GM12891 (cell line): ENCODE results near the gene FLT3LG.

Experiments
- DNase-seq: peaks from one replicate; pipeline ENCODE4 v3.0.0; 2011; ENCODE audit warnings: low spot score; ENCODE audit not compliant: insufficient read length
- FAIRE-seq: peaks from 2 replicates; lab custom pipeline; 2011; peaks lifted over from hg19 to GRCh38; lab: Jason Lieb, UNC
- PAX5 ChIP-seq: IDR thresholded peaks from 2 replicates; pipeline ENCODE4 v1.6.1; 2011; ENCODE audit warnings: low read length, moderate library complexity, mild to moderate bottlenecking; ENCODE audit not compliant: insufficient read depth, severe bottlenecking
- POLR2A ChIP-seq: IDR thresholded peaks from 2 replicates; pipeline ENCODE4 v1.6.1; 2011; ENCODE audit warnings: low read depth, low read length, control low read depth
- POLR2AphosphoS5 ChIP-seq: IDR thresholded peaks from 2 replicates; pipeline ENCODE4 v1.6.1; 2011; ENCODE audit warnings: low read depth, low read length, control low read depth
- POU2F2 ChIP-seq: IDR thresholded peaks from 2 replicates; pipeline ENCODE4 v1.6.1; 2011; ENCODE audit warnings: low read depth, mild to moderate bottlenecking, control low read depth, low read length, moderate library complexity
- SPI1 ChIP-seq: IDR thresholded peaks from 2 replicates; pipeline ENCODE4 v1.6.1; 2011; ENCODE audit warnings: low read depth, low read length, control low read depth
- TAF1 ChIP-seq: IDR thresholded peaks from 2 replicates; pipeline ENCODE4 v1.6.1; 2011; ENCODE audit warnings: low read depth, low read length, control low read depth

The FLT3LG gene

DNA sequence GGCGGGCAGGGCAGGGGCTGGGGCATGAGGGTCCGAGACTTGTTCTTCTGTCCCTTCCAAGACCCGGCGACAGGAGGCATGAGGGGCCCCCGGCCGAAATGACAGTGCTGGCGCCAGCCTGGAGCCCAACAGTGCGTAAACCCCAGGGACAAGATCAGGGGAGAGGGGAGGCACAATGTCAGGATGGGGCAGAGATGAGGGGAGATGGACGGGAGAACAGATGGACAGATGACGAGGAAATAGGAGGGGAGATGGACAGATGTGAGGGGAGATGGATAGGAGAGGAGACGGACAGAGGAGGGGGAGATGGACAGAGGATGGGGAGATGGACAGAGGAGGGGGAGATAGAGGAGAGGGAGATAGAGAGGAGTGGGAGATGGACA lies 518 bp downstream of the FLT3LG start:
- no peak for TF ChIP-seq TAF1
- TF ChIP-seq PAX5, result no peak
- TF ChIP-seq POU2F2, result no peak
- no peak for TF ChIP-seq SPI1
- no peak for TF ChIP-seq POLR2AphosphoS5
- TF ChIP-seq POLR2A, result no peak
- FAIRE-seq (no peak), DNase-seq (no peak)

DNA sequence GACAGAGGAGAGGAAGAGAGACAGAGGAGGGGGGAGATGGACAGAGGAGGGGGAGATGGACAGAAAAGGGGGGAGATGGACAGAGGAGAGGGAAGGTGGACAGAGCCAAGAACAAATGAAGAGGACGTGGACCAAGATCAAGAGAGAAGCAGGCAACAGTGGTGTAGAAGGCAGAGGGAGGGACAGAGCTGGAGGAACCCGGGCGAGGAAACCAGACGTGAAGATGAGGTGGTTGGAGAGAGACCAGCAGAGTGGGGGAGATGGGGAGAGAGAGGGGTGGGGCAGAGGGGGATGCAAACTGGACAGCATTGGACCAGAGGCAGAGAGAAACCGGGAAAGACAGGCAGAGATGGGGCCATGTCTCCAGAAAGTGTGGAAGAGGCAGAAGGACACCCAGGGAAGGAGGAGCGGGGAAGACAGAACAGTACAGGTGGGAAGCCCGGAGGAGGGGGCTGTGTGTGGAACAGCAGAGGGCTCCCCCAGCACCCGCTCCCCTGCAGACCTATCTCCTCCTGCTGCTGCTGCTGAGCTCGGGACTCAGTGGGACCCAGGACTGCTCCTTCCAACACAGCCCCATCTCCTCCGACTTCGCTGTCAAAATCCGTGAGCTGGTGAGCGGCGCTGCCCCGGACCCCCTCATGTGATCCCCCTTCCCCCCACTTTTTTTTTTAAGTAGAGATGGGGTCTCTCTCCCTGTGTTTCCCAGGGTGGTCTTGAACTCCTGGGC lies 1.3 kb downstream of the FLT3LG start:
- TF ChIP-seq POLR2AphosphoS5 (no peak), PAX5 (no peak)
- DNase-seq (no peak), FAIRE-seq (no peak)

DNA sequence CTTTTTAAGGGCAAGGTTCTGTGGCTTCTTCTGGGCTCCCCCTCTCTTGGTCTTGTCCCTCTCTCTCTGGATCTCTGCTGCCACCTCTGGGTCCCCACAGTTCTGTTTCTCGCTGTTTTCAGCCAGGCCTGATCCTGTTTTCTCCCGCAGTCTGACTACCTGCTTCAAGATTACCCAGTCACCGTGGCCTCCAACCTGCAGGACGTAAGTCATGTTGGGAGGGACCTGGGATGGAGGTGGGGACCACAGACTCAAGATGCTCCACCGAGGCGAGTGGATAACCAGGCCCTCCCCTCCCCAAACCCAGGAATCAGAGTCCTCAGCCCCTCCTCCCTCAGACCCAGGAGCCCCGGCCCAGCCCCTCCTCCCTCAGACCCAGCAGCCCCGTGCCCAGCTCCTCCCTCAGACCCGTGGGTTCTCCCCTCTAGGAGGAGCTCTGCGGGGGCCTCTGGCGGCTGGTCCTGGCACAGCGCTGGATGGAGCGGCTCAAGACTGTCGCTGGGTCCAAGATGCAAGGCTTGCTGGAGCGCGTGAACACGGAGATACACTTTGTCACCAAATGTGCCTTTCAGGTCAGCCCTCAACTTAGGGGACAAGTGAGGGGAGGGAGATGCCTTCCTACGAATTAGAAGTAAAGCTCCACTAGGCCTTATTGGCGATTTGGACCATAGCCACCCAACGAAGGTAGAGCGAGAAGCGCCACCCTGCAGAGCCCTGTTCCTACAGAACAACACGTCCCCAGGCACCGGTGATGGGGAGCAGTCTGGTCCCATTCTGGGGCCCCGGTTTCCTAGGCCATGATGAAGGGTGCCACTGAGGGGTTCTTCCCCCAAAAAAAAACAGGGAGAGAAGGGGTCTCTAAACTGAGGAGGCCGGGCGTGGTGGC lies 2.2 kb downstream of the FLT3LG start:
- TF ChIP-seq POLR2A (no peak), TAF1 (no peak), POU2F2 (no peak), POLR2AphosphoS5 (no peak), PAX5 (no peak), SPI1 (no peak)
- FAIRE-seq (no peak), DNase-seq (no peak)

DNA sequence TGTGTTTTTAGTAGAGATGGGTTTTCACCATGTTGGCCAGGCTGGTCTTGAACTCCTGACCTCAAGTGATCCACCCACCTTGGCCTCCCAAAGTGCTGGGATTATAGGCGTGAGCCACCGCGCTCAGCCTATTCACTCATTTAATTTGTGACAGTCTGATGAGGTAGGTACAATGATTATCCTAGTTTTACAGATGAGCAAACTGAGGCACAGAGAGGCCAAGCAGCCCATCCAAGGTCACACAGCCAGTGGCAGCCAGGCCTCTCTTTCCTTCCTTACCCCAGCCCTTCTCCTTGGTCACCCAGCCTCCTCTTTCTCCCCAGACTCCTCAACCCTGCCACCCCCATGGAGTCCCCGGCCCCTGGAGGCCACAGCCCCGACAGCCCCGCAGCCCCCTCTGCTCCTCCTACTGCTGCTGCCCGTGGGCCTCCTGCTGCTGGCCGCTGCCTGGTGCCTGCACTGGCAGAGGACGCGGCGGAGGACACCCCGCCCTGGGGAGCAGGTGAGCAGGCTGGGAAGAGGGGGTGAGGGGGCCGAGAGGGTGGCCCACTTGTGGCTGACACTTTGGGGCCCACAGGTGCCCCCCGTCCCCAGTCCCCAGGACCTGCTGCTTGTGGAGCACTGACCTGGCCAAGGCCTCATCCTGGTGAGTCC lies 6.1 kb downstream of the FLT3LG start:
- FAIRE-seq, result no peak
- no peak for DNase-seq
- no peak for TF ChIP-seq SPI1
- TF ChIP-seq POLR2A, result no peak
- no peak for TF ChIP-seq POLR2AphosphoS5
- no peak for TF ChIP-seq PAX5
- TF ChIP-seq TAF1, result no peak
- TF ChIP-seq POU2F2, result no peak

DNA sequence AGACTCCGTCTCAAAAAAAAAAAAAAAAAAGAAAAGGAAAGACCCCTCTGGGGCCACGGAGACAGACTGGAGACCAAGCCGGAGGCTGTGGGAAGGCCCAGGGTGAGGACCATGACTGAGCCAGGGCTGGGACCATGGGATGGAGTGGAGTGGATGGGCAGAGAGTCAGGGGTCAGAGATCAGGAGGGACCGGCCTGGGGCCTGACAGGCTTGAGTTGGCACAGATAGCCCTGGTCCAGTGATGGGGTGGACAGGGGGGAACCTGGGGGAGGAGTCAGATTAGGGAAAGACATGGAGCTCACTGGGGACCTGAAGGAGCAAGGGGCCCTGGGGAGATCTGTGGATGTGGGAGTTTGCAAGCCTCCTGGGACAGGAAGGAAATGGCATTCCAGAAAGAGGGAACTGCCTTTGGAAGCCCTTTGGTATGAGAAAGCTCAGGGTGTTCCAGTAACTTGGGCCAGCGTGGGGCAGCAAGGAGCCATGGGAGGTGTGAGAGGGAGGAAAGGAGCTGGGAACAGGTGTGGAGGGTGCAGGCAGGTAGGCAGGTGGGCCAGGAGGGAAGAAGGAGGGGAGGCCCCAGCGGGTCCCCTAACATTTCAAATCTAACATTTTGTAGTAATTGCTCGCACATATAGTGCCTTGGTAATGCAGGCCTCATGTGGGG lies 7.1 kb downstream of the FLT3LG start:
- TF ChIP-seq PAX5 (no peak), TAF1 (no peak), POU2F2 (no peak), POLR2AphosphoS5 (no peak), SPI1 (no peak), POLR2A (no peak)
- no peak for DNase-seq
- no peak for FAIRE-seq

DNA sequence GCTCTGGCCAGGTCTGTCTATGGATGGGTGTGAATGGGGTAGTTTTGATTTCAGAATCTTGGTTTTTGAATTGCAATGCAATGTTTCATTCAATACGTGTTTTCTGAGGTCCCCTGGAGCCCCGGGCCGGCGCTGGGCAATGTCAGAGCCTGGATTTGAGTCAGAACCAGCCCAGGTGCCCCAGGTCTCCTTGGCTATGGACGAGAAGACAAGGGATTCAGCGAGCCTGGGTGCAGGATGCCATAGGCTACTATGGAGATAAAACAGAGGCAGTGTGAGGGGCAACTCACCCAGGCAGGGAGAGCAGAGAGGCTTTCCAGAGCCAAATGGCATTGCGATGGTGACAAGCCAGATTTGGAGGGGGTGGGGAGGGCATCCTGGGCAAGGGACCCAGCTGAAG lies 12.2 kb downstream of the FLT3LG start:
- FAIRE-seq (no peak), DNase-seq (no peak)
- TF ChIP-seq POLR2A (no peak), TAF1 (no peak), SPI1 (no peak), PAX5 (no peak), POLR2AphosphoS5 (no peak), POU2F2 (no peak)

DNA sequence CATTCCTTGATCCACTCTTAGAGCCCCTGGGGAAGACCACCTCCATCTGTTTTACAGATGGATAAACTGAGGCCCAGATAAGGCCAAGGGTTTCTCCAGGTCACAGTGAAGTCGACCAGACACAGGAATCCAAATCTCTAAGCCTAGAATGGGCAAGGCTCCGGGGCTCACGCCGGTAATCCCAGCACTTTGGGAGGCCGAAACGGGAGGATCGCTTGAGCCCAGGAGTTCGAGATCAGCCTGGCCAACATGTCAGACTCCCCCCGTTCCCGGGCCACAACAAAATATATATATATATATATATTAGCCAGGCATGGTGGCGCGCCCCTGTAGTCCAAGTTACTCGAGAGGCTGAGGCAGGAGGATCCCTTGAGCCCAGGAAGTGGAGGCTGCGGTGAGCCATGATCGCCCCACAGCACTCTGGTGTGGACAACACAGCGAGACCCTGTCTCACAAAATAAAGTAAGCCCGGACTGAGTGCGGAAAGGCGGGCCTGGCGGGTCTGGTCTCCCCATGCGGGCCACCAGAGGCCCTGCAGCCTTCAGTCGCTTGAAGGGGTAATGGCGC lies 12.8 kb downstream of the FLT3LG start:
- TF ChIP-seq POLR2AphosphoS5, result no peak
- TF ChIP-seq PAX5, result no peak
- TF ChIP-seq POLR2A, result no peak
- TF ChIP-seq POU2F2, result no peak
- TF ChIP-seq SPI1, result no peak
- TF ChIP-seq TAF1, result no peak
- DNase-seq (no peak), FAIRE-seq (no peak)

DNA sequence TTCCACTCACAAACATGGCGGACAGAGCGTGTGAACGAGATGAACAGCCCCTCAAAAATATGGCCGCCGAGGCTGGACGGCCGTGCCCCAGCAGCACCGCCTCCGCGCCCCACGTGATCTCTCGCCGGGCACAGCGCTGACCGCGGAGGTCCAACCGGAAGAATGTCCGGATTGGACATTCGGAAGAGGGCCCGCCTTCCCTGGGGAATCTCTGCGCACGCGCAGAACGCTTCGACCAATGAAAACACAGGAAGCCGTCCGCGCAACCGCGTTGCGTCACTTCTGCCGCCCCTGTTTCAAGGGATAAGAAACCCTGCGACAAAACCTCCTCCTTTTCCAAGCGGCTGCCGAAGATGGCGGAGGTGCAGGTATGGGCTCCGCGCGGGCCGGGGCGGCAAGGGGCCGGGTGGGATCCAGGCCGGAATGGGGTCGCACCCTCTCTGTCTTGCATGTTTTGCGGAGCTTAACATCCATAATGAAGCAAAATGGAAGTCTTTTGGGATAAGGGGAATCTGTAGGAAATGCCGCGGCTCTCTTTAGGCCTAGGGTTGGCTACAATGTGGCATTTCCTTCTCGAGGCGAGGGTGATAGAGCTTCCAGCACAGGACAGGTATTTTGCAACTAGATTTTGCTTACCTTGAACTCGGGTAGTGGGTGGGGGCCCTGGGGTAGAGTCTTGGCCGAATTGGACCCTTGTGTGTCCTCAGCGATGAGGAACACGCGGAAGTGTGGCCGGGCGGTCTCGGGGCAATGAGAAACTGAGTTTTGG lies 13.4 kb downstream of the FLT3LG start, which contains the start of gene RPL13A:
Gene RPL13A (plus strand): TSS at position 332 of the 769 bp plus-strand sequence. CDS start 22 bp downstream, at position 354.
- DNase-seq, result peak; percentile 93
- peak; percentile 99 for FAIRE-seq
- no peak for TF ChIP-seq SPI1
- peak; percentile 99 for TF ChIP-seq TAF1
- peak; percentile 99 for TF ChIP-seq POLR2A
- peak; percentile 83 for TF ChIP-seq POU2F2
- peak; percentile 99 for TF ChIP-seq POLR2AphosphoS5
- TF ChIP-seq PAX5, result no peak
